Measurements from ENCODE around the gene TRPM1.
A peak's percentile ranks its signal among the peaks of the same experiment; 100 is the strongest.

TRPM1 gene

GRCh38 chr15:31084176-31084575 is 17.3 kb downstream of the TRPM1 start:
- H3K4me3 Mint-ChIP-seq: no peak overlapping the region
- peaks cover 8% of the 10 kb centered on the region for H3K27me3 Mint-ChIP-seq (ENCODE audit: low read depth)
- no peaks in the 10 kb centered on the region for H3K9me3 Mint-ChIP-seq
- no peak overlapping the region for H3K27ac Mint-ChIP-seq
- DNase-seq (ENCODE audit: low spot score): no peak
- H3K4me1 Mint-ChIP-seq (ENCODE audit: low read depth): no peaks in the 10 kb centered on the region
- no peaks in the 10 kb centered on the region for H3K36me3 Mint-ChIP-seq (ENCODE audit: low read depth)

GRCh38 chr15:31083370-31083780 is 18.1 kb downstream of the TRPM1 start:
- H3K27ac Mint-ChIP-seq: no peak overlapping the region
- H3K4me3 Mint-ChIP-seq: no peak overlapping the region
- no peaks in the 10 kb centered on the region for H3K4me1 Mint-ChIP-seq (ENCODE audit: low read depth)
- no peak for DNase-seq (ENCODE audit: low spot score)
- H3K36me3 Mint-ChIP-seq (ENCODE audit: low read depth): no peaks in the 10 kb centered on the region
- peaks cover 10% of the 10 kb centered on the region for H3K27me3 Mint-ChIP-seq (ENCODE audit: low read depth)
- H3K9me3 Mint-ChIP-seq: no peaks in the 10 kb centered on the region

- Mint-ChIP-seq H3K4me1 (ENCODE audit: low read depth) (no peaks in the 10 kb centered on the region), H3K36me3 (ENCODE audit: low read depth) (no peaks in the 10 kb centered on the region), H3K9me3 (no peaks in the 10 kb centered on the region), H3K4me3 (no peak overlapping the region), H3K27me3 (ENCODE audit: low read depth) (peaks cover 10% of the 10 kb centered on the region), H3K27ac (no peak overlapping the region)
- DNase-seq (ENCODE audit: low spot score): no peak
Measured at GRCh38 chr15:31082771-31083369, 18.7 kb downstream of the TRPM1 start.

GRCh38 chr15:31081588-31082250 is 19.8 kb downstream of the TRPM1 start:
- Mint-ChIP-seq H3K36me3 (ENCODE audit: low read depth) (no peaks in the 10 kb centered on the region), H3K27me3 (ENCODE audit: low read depth) (peaks cover 15% of the 10 kb centered on the region), H3K4me1 (ENCODE audit: low read depth) (no peaks in the 10 kb centered on the region), H3K27ac (no peak overlapping the region), H3K9me3 (no peaks in the 10 kb centered on the region), H3K4me3 (peak overlapping the region; percentile 22)
- no peak for DNase-seq (ENCODE audit: low spot score)

- Mint-ChIP-seq H3K27me3 (ENCODE audit: low read depth) (peaks cover 17% of the 10 kb centered on the region), H3K4me1 (ENCODE audit: low read depth) (no peaks in the 10 kb centered on the region), H3K36me3 (ENCODE audit: low read depth) (no peaks in the 10 kb centered on the region), H3K4me3 (no peak overlapping the region), H3K27ac (no peak overlapping the region), H3K9me3 (no peaks in the 10 kb centered on the region)
- DNase-seq (ENCODE audit: low spot score): no peak
Measured at GRCh38 chr15:31081056-31081455, 20.5 kb downstream of the TRPM1 start.

- no peaks in the 10 kb centered on the region for H3K9me3 Mint-ChIP-seq
- peaks cover 21% of the 10 kb centered on the region for H3K27me3 Mint-ChIP-seq (ENCODE audit: low read depth)
- peak overlapping the region; percentile 47 for H3K4me3 Mint-ChIP-seq
- H3K4me1 Mint-ChIP-seq (ENCODE audit: low read depth): no peaks in the 10 kb centered on the region
- H3K27ac Mint-ChIP-seq: no peak overlapping the region
- no peaks in the 10 kb centered on the region for H3K36me3 Mint-ChIP-seq (ENCODE audit: low read depth)
- no peak for DNase-seq (ENCODE audit: low spot score)
Measured at GRCh38 chr15:31080591-31081014, 20.9 kb downstream of the TRPM1 start.

- Mint-ChIP-seq H3K27me3 (ENCODE audit: low read depth) (peaks cover 24% of the 10 kb centered on the region), H3K4me1 (ENCODE audit: low read depth) (no peaks in the 10 kb centered on the region), H3K9me3 (no peaks in the 10 kb centered on the region), H3K27ac (no peak overlapping the region), H3K4me3 (no peak overlapping the region), H3K36me3 (ENCODE audit: low read depth) (no peaks in the 10 kb centered on the region)
- DNase-seq (ENCODE audit: low spot score): no peak
Measured at GRCh38 chr15:31079519-31079918, 22.0 kb downstream of the TRPM1 start.

- H3K36me3 Mint-ChIP-seq (ENCODE audit: low read depth): no peaks in the 10 kb centered on the region
- H3K27ac Mint-ChIP-seq: no peak overlapping the region
- no peaks in the 10 kb centered on the region for H3K4me1 Mint-ChIP-seq (ENCODE audit: low read depth)
- H3K9me3 Mint-ChIP-seq: no peaks in the 10 kb centered on the region
- peaks cover 27% of the 10 kb centered on the region for H3K27me3 Mint-ChIP-seq (ENCODE audit: low read depth)
- no peak for DNase-seq (ENCODE audit: low spot score)
- no peak overlapping the region for H3K4me3 Mint-ChIP-seq
Measured at GRCh38 chr15:31078471-31078870, 23.1 kb downstream of the TRPM1 start.

- no peak overlapping the region for H3K27ac Mint-ChIP-seq
- DNase-seq (ENCODE audit: low spot score): no peak
- H3K4me3 Mint-ChIP-seq: no peak overlapping the region
- H3K36me3 Mint-ChIP-seq (ENCODE audit: low read depth): no peaks in the 10 kb centered on the region
- H3K27me3 Mint-ChIP-seq (ENCODE audit: low read depth): peaks cover 27% of the 10 kb centered on the region
- H3K9me3 Mint-ChIP-seq: no peaks in the 10 kb centered on the region
- H3K4me1 Mint-ChIP-seq (ENCODE audit: low read depth): no peaks in the 10 kb centered on the region
Measured at GRCh38 chr15:31077941-31078340, 23.6 kb downstream of the TRPM1 start.

- H3K4me3 Mint-ChIP-seq: no peak overlapping the region
- no peak for DNase-seq (ENCODE audit: low spot score)
Measured at GRCh38 chr15:31077181-31077580, 24.3 kb downstream of the TRPM1 start.

GRCh38 chr15:31074321-31074720 is 27.2 kb downstream of the TRPM1 start:
- no peak overlapping the region for H3K4me3 Mint-ChIP-seq
- no peaks in the 10 kb centered on the region for H3K36me3 Mint-ChIP-seq (ENCODE audit: low read depth)
- no peaks in the 10 kb centered on the region for H3K9me3 Mint-ChIP-seq
- H3K27me3 Mint-ChIP-seq (ENCODE audit: low read depth): peaks cover 19% of the 10 kb centered on the region
- H3K27ac Mint-ChIP-seq: no peak overlapping the region
- no peak for DNase-seq (ENCODE audit: low spot score)
- H3K4me1 Mint-ChIP-seq (ENCODE audit: low read depth): no peaks in the 10 kb centered on the region

More at GRCh38 chr15:31077181-31077580, 24.3 kb downstream of the TRPM1 start:
- Mint-ChIP-seq H3K36me3 (ENCODE audit: low read depth) (no peaks in the 10 kb centered on the region), H3K9me3 (no peaks in the 10 kb centered on the region), H3K4me1 (ENCODE audit: low read depth) (no peaks in the 10 kb centered on the region), H3K27ac (no peak overlapping the region), H3K27me3 (ENCODE audit: low read depth) (peaks cover 27% of the 10 kb centered on the region)

GRCh38 chr15:31070867-31071266 is 30.7 kb downstream of the TRPM1 start:
- Mint-ChIP-seq H3K4me3 (no peak overlapping the region), H3K9me3 (no peaks in the 10 kb centered on the region), H3K4me1 (ENCODE audit: low read depth) (no peaks in the 10 kb centered on the region), H3K36me3 (ENCODE audit: low read depth) (no peaks in the 10 kb centered on the region), H3K27ac (no peak overlapping the region), H3K27me3 (ENCODE audit: low read depth) (peaks cover 9% of the 10 kb centered on the region)
- no peak for DNase-seq (ENCODE audit: low spot score)

- H3K36me3 Mint-ChIP-seq (ENCODE audit: low read depth): no peaks in the 10 kb centered on the region
- no peaks in the 10 kb centered on the region for H3K9me3 Mint-ChIP-seq
- DNase-seq (ENCODE audit: low spot score): no peak
- H3K4me3 Mint-ChIP-seq: no peak overlapping the region
- H3K27ac Mint-ChIP-seq: no peak overlapping the region
- H3K27me3 Mint-ChIP-seq (ENCODE audit: low read depth): peaks cover 3% of the 10 kb centered on the region
- H3K4me1 Mint-ChIP-seq (ENCODE audit: low read depth): no peaks in the 10 kb centered on the region
Measured at GRCh38 chr15:31069360-31070000, 32.0 kb downstream of the TRPM1 start.

GRCh38 chr15:31067890-31068603 is 33.5 kb downstream of the TRPM1 start:
- H3K4me1 Mint-ChIP-seq (ENCODE audit: low read depth): no peaks in the 10 kb centered on the region
- no peak overlapping the region for H3K27ac Mint-ChIP-seq
- DNase-seq (ENCODE audit: low spot score): no peak
- no peaks in the 10 kb centered on the region for H3K36me3 Mint-ChIP-seq (ENCODE audit: low read depth)
- H3K4me3 Mint-ChIP-seq: no peak overlapping the region
- no peaks in the 10 kb centered on the region for H3K9me3 Mint-ChIP-seq
- no peaks in the 10 kb centered on the region for H3K27me3 Mint-ChIP-seq (ENCODE audit: low read depth)
